ENCODE measurements around the gene CDC73.

DNA sequence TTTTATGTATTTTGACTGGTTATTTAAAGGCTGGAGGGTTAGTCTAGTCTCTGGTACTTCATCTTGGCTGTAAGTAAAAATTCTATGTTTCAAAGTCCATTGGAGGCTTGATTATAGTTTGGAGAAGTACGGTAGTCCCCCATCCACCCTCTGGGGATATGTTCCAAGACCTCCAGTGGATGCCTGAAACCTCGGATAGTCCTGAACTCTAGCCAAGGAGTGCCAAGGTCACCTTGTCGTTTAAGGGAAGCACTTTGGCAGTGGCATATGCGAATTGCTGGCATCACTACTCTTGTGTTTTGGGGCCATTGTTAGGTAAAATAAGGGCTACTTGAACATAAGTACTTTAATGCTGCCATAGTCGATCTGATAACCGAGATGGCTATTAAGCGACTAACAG lies 18.4 kb downstream of the CDC73 start:
- TF ChIP-seq, protein P1, sequence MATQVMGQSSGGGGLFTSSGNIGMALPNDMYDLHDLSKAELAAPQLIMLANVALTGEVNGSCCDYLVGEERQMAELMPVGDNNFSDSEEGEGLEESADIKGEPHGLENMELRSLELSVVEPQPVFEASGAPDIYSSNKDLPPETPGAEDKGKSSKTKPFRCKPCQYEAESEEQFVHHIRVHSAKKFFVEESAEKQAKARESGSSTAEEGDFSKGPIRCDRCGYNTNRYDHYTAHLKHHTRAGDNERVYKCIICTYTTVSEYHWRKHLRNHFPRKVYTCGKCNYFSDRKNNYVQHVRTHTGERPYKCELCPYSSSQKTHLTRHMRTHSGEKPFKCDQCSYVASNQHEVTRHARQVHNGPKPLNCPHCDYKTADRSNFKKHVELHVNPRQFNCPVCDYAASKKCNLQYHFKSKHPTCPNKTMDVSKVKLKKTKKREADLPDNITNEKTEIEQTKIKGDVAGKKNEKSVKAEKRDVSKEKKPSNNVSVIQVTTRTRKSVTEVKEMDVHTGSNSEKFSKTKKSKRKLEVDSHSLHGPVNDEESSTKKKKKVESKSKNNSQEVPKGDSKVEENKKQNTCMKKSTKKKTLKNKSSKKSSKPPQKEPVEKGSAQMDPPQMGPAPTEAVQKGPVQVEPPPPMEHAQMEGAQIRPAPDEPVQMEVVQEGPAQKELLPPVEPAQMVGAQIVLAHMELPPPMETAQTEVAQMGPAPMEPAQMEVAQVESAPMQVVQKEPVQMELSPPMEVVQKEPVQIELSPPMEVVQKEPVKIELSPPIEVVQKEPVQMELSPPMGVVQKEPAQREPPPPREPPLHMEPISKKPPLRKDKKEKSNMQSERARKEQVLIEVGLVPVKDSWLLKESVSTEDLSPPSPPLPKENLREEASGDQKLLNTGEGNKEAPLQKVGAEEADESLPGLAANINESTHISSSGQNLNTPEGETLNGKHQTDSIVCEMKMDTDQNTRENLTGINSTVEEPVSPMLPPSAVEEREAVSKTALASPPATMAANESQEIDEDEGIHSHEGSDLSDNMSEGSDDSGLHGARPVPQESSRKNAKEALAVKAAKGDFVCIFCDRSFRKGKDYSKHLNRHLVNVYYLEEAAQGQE (IDR thresholded peaks at IDR 0.05; ENCODE audit: low read depth, low read length), result no peak
- TF ChIP-seq SMAD1 (IDR thresholded peaks at IDR 0.05; ENCODE audit: low read depth, partially characterized antibody) (no peak), SMC3 (IDR thresholded peaks at IDR 0.05; ENCODE audit: borderline replicate concordance, low read length) (no peak), POLR2AphosphoS5 (IDR thresholded peaks at IDR 0.05; ENCODE audit: low read length) (no peak), CBFB (IDR thresholded peaks at IDR 0.05; ENCODE audit: low read depth) (no peak), ZNF207 (IDR thresholded peaks at IDR 0.05; ENCODE audit: borderline replicate concordance) (no peak), BHLHE40 (IDR thresholded peaks at IDR 0.05; ENCODE audit: borderline replicate concordance in 1 of 2, low read depth in 2 of 2, low read length in 1 of 2) (no peak), NFIC (IDR thresholded peaks at IDR 0.05; ENCODE audit: low read depth, low read length) (no peak), MYC (IDR thresholded peaks at IDR 0.05; ENCODE audit: insufficient read depth, insufficient read length, insufficient replicate concordance, low read length, severe bottlenecking) (no peak)
- TF ChIP-seq, protein P2, sequence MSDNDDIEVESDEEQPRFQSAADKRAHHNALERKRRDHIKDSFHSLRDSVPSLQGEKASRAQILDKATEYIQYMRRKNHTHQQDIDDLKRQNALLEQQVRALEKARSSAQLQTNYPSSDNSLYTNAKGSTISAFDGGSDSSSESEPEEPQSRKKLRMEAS (IDR thresholded peaks at IDR 0.05; ENCODE audit: low read depth, low read length), result no peak
- TF ChIP-seq, protein P3, sequence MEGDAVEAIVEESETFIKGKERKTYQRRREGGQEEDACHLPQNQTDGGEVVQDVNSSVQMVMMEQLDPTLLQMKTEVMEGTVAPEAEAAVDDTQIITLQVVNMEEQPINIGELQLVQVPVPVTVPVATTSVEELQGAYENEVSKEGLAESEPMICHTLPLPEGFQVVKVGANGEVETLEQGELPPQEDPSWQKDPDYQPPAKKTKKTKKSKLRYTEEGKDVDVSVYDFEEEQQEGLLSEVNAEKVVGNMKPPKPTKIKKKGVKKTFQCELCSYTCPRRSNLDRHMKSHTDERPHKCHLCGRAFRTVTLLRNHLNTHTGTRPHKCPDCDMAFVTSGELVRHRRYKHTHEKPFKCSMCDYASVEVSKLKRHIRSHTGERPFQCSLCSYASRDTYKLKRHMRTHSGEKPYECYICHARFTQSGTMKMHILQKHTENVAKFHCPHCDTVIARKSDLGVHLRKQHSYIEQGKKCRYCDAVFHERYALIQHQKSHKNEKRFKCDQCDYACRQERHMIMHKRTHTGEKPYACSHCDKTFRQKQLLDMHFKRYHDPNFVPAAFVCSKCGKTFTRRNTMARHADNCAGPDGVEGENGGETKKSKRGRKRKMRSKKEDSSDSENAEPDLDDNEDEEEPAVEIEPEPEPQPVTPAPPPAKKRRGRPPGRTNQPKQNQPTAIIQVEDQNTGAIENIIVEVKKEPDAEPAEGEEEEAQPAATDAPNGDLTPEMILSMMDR (IDR thresholded peaks at IDR 0.05 in 2 of 3, conservative IDR thresholded peaks at IDR 0.05 in 1 of 3; ENCODE audit: control insufficient read depth in 2 of 3, extremely low read depth in 1 of 3, insufficient read depth in 1 of 3, low read depth in 3 of 3, low read length in 3 of 3), result no peak
